ENCODE results near the gene EYA2.

The EYA2 gene

GRCh38 chr20:47042464-47042863 lies 147.8 kb downstream of the EYA2 start:
- DNase-seq, result no peak

DNA sequence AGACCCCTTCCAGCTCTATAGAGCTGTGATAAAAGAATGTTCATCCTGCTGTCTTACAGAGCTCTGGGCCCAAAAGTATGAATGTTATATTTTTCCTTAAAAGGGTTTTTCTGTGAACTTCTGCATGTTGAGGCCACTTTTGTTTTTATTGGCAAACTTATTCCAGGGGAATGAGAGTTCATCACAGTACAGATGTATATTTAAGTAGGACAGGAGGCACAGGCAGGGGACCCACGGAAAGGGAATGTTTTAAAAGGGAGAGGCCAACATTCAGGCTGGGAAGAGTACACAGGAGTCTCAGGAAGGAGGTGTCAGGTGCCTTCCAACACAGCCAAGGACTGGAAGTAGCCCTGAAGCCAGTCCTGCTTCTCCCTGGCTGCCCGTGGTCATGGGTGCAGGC lies 148.4 kb downstream of the EYA2 start:
- no peak for DNase-seq

DNA sequence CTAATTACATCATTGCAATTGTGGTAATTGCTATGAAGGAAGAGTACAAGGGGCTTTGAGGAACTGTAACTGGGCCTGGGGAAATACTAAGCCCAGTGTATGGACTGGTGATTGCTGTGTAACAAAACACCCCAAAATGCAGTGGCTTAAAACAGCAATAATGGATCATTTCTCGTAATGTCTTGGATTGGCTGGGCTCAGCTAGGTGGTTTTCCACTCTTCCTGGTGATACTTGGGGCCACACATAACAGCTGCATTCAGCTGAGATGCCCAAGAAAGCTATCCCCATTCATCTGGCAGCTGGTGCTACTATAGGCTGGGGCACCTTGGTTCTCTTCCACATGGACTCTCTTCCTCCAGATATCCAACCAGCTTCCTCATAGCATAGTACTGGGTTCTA lies 150.3 kb downstream of the EYA2 start:
- DNase-seq, result no peak

GRCh38 chr20:47048054-47048453 lies 153.4 kb downstream of the EYA2 start:
- DNase-seq, result no peak

DNA sequence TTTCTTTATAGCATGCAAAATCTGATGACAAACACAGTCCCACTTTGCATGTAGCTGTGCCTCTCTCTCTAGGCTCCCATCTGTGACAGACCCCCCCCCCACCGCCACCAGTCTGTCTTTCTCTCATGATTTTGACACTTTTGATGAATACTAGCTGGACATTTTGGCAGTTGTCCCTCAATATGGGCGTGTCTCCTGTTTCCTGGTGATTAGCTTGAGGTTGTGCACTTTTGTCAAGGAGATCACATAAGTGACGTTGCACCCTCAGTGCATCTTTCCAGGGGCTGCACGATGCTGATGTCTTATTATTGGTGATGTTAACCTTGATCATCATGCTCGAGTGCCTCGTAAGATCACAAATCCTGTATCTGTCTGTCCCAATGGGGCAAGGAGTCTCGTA lies 155.1 kb downstream of the EYA2 start:
- no peak for DNase-seq

DNA sequence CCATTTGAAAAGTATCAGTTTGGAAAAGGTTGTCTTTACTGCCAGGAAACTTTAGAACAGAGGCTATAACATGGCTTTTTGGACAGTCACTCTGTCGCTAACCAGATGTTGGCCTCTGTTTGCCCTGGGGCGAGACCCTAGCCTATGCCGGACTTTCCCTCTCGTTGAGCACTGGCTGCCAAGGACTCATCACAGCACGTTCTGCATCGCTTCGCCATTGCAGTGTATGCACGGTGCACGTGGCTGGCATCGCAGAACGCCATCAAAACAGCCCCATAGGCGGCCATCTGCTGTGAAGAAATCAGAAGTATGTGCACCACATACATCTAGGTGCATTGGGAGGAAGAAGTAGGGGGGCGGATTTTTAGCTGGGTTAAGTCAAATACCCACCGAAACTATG lies 156.4 kb downstream of the EYA2 start:
- DNase-seq, result no peak

GRCh38 chr20:47051936-47052526 lies 157.4 kb downstream of the EYA2 start:
- no peak for DNase-seq

DNA sequence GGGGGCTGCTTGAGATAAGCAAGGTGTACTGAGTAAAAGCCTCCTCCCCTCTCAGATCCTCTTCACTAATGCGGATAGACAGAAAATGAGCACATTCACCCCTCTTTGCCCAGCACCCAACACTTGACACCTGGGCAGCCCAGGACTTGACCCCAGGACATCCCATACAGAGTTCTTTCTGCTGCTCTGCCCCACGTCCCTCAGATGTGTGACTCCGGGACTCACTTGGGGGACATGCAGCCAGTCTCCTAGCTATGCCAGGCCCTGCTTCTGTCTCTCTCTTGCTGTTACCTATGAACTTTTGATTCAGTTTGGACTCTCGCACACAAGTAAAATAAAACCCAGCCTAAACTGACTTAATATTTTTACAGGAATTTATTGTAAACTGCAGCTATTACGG lies 159.9 kb downstream of the EYA2 start:
- no peak for DNase-seq

- no peak for DNase-seq
These were observed 160.3 kb downstream of the EYA2 start for GRCh38 chr20:47054945-47055344.

DNA sequence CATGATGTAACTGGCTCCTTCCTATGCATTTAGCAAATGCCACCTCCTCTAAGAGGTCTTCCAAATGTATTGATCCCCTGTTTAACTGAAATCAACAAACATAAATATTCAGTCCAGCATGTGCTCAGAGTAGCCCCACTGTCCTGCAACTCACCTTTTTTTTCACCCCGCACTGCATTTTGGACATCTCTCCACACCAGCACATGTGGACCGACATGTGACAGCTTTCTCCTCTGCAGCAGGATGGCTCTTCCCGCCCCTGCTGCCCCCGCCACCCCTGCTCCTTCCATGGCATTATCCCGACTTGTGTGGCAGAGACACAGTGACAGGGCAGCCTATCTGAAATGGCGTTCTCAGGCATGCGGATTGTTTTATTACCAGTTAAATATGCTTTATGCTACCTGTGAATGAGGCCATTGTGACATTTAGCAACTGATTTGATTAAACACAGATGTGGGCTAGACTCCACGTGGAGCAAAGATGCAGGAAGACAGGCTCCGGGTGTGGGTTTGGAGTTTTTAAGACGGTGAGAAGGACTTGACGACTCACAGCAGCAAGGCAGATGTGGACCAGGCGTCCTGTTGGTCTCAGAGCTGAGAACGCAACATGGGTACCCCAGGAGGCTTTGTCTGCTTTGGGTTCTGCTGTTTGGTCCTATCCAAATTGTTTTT lies 161.2 kb downstream of the EYA2 start:
- DNase-seq, result no peak

GRCh38 chr20:47057661-47058060 lies 163.0 kb downstream of the EYA2 start:
- no peak for DNase-seq

DNA sequence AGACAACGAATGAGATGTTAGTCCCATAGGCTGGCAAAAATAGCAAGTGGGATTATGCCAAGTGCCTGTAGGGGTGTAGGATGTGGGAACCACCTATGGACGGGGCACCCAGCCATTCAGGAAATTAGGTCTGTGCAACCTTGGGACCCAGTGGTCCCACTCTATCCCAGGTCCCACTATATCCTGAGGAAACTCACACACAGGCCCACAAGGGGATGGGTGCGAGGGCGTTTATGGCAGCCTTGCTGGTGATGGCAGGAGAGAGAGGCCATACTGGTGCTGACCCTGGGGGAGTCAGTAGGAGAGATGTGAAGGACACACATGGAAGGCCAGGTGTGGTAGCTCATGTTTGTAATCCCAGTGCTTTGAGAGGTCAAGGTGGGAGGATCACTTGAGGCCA lies 163.6 kb downstream of the EYA2 start:
- DNase-seq, result no peak

GRCh38 chr20:47059536-47059935 lies 164.9 kb downstream of the EYA2 start:
- no peak for DNase-seq

DNA sequence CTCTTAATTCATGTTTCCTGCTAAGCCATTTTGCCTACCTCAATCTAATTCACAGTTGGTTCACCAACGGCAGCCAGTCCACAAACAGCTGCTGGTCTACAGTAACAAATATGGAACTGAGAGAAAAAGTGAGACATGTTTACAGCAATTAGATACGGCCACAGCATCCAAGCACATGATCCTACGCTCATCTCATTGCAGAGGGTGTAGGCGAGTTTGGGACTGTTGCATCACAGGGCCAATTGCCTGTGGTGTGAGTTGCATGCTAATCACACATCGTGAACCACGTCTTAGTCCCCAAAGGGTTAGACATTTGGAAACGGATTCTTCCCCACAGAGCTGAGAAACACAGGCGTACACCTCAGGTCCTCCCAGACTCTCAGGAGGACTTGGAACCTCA lies 166.9 kb downstream of the EYA2 start:
- no peak for DNase-seq

GRCh38 chr20:47062226-47062890 lies 167.7 kb downstream of the EYA2 start:
- DNase-seq, result no peak

DNA sequence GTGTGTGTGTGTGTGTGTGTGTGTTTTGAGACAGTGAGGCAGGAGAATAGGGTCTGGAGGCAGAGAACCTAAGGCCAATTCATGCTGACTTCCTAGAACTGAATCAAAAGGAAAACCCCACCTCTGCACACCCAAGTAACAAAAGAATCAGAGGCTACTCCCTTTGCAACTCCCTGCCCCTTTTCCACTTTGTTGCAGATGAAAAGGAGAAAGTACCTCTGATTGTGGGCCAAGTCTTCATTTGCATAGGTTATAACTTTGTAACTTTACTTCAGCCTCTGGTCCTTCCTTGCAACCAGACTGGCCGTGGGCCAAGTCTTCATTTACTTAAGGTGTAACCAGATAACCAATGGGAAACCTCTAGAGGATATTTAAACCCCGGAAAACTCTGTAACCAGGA lies 168.8 kb downstream of the EYA2 start:
- no peak for DNase-seq

- no peak for DNase-seq
These were observed 169.2 kb downstream of the EYA2 start for GRCh38 chr20:47063808-47064207.

GRCh38 chr20:47066484-47067270 lies 172.0 kb downstream of the EYA2 start:
- no peak for DNase-seq

DNA sequence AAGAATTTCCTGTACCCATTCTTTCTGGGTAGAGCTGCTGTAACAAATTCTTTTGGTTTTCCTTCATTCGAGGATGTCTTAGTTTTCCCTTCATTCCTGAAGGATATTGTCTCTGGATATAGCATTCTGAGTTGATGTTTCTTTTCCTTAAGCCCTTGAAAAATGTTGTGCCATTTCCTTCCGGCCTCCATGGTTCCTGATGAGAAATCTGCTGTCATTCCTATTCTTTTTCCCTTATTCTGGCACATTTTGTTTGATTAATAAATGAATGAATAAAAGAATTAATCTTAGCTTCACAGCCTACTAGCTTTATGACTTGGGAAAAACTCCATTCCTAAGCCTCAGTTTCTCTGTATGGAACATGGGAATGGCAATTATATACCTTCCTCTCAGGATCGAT lies 173.1 kb downstream of the EYA2 start:
- DNase-seq, result no peak

GRCh38 chr20:47070176-47070575 lies 175.5 kb downstream of the EYA2 start:
- DNase-seq, result no peak

GRCh38 chr20:47071646-47072185 lies 177.1 kb downstream of the EYA2 start:
- no peak for DNase-seq

- DNase-seq, result no peak
These were observed 179.3 kb downstream of the EYA2 start for GRCh38 chr20:47073766-47074475.

DNA sequence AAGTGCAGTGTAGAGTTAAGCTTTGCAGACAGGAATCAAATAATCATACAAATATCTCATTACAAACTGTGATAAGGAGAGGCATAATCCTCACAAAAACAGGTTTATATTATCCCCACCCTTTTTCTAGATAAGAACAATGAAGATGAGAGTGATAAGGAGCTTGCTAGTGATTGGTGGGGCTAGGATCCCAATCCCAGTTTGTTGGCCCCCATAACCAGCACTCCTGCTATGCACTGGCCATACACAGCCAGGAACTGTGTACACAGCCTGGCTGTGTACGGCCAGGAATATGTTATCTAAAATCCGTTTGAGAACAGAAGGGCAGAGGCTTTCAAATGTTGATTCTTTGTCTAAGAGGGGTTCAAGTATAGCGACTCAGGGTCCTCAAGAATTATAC lies 180.6 kb downstream of the EYA2 start:
- DNase-seq, result no peak

Measured in DMS 273 treated with DMSO at 0.1 percent for 48 hours (cell line).